Bone marrow (tissue), 2 donors: ENCODE measurements around the gene TXNDC5.

ENCODE experiments used
- DNase-seq, 2 donors: peaks; one replicate each; lab custom pipeline; 2025; lab: John Stamatoyannopoulos, UW

Gene TXNDC5

GRCh38 chr6:7910654-7911344, at the start of gene TXNDC5:
TSS of gene TXNDC5 (minus strand) at chr6:7910788. CDS start at chr6:7910776, 12 bp downstream.
- DNase-seq, result peak in 1 of 2 donors; percentile 38

- DNase-seq, result no peak
These were observed 49.6 kb upstream of the TXNDC5 start for GRCh38 chr6:7960141-7960540.

- DNase-seq, result no peak
These were observed 48.9 kb upstream of the TXNDC5 start for GRCh38 chr6:7959453-7959852.

GRCh38 chr6:7958464-7958863, 47.9 kb upstream of the TXNDC5 start:
- no peak for DNase-seq

GRCh38 chr6:7956257-7956656, 45.7 kb upstream of the TXNDC5 start:
- no peak for DNase-seq

GRCh38 chr6:7954477-7955200, 44.1 kb upstream of the TXNDC5 start:
- no peak for DNase-seq

GRCh38 chr6:7953753-7954152, 43.2 kb upstream of the TXNDC5 start:
- DNase-seq, result no peak

- DNase-seq, result no peak
These were observed 29.3 kb upstream of the TXNDC5 start for GRCh38 chr6:7939864-7940228.

- no peak for DNase-seq
These were observed 28.7 kb upstream of the TXNDC5 start for GRCh38 chr6:7939184-7939863.

GRCh38 chr6:7938562-7939183, 28.1 kb upstream of the TXNDC5 start:
- DNase-seq, result peak in 1 of 2 donors; percentile 23

- no peak for DNase-seq
These were observed 23.2 kb upstream of the TXNDC5 start for GRCh38 chr6:7933794-7934193.

- DNase-seq, result no peak
These were observed 22.0 kb upstream of the TXNDC5 start for GRCh38 chr6:7932625-7933024.

GRCh38 chr6:7924867-7925266, 14.3 kb upstream of the TXNDC5 start:
- no peak for DNase-seq

- DNase-seq, result no peak
These were observed 12.0 kb upstream of the TXNDC5 start for GRCh38 chr6:7922596-7922995.

GRCh38 chr6:7921632-7922092, 11.1 kb upstream of the TXNDC5 start:
- no peak for DNase-seq

GRCh38 chr6:7921046-7921445, 10.5 kb upstream of the TXNDC5 start:
- DNase-seq, result no peak

- DNase-seq, result no peak
These were observed 9.8 kb upstream of the TXNDC5 start for GRCh38 chr6:7920425-7920824.

GRCh38 chr6:7919871-7920270, 9.3 kb upstream of the TXNDC5 start:
- DNase-seq, result no peak

GRCh38 chr6:7918403-7918802, 7.8 kb upstream of the TXNDC5 start:
- no peak for DNase-seq

GRCh38 chr6:7917729-7918128, 7.1 kb upstream of the TXNDC5 start:
- DNase-seq, result no peak

- no peak for DNase-seq
These were observed 6.4 kb upstream of the TXNDC5 start for GRCh38 chr6:7916959-7917358.

- no peak for DNase-seq
These were observed 4.6 kb upstream of the TXNDC5 start for GRCh38 chr6:7914991-7915789.
